HG03097 (cell line): ENCODE results near the gene CRYBB1.
"Not testable (repeated sequence)": the region's sequence is repeated elsewhere in the genome, so short reads cannot be mapped to it uniquely, and the experiment has no call there.

Source experiments
- ATAC-seq: cut with Tn5 transposase; IDR thresholded peaks from one replicate; pipeline ENCODE4 v1.9.1; 2021; ENCODE audit not compliant: unreplicated experiment, low FRiP score

CRYBB1 gene

GRCh38 chr22:26642465-26643417 is 24.9 kb upstream of the CRYBB1 start:
- ATAC-seq, result no peak

GRCh38 chr22:26636296-26636695 is 18.5 kb upstream of the CRYBB1 start:
- no peak for ATAC-seq

GRCh38 chr22:26635117-26635516 is 17.3 kb upstream of the CRYBB1 start:
- ATAC-seq, result no peak

GRCh38 chr22:26634189-26634588 is 16.4 kb upstream of the CRYBB1 start:
- no peak for ATAC-seq

GRCh38 chr22:26632422-26633155 is 14.8 kb upstream of the CRYBB1 start:
- ATAC-seq, result no peak

GRCh38 chr22:26631282-26631681 is 13.5 kb upstream of the CRYBB1 start:
- ATAC-seq, result no peak

- ATAC-seq, result no peak
These were observed 12.3 kb upstream of the CRYBB1 start for GRCh38 chr22:26629988-26630761.

GRCh38 chr22:26624803-26625202 is 7.0 kb upstream of the CRYBB1 start:
- no peak for ATAC-seq

- ATAC-seq, result no peak
These were observed 6.2 kb upstream of the CRYBB1 start for GRCh38 chr22:26623984-26624383.

GRCh38 chr22:26621663-26622062 is 3.8 kb upstream of the CRYBB1 start, which contains the start of gene CRYBA4:
CRYBA4 (plus strand) TSS chr22:26621963; CDS start chr22:26622597, 634 bp downstream.
- no peak for ATAC-seq

GRCh38 chr22:26620197-26620596 is 2.4 kb upstream of the CRYBB1 start:
- ATAC-seq, result no peak

GRCh38 chr22:26619510-26619909 is 1.7 kb upstream of the CRYBB1 start:
- no peak for ATAC-seq

GRCh38 chr22:26618455-26618854 is 628 bp upstream of the CRYBB1 start:
- no peak for ATAC-seq

GRCh38 chr22:26616650-26617049 is 1.2 kb downstream of the CRYBB1 start:
- no peak for ATAC-seq

GRCh38 chr22:26615830-26616435 is 1.9 kb downstream of the CRYBB1 start:
- no peak for ATAC-seq

- ATAC-seq, result no peak
These were observed 2.7 kb downstream of the CRYBB1 start for GRCh38 chr22:26615149-26615548.

- no peak for ATAC-seq
These were observed 3.5 kb downstream of the CRYBB1 start for GRCh38 chr22:26614322-26614721.

GRCh38 chr22:26613753-26614152 is 4.1 kb downstream of the CRYBB1 start:
- not testable (repeated sequence) for ATAC-seq

- ATAC-seq, result no peak
These were observed 5.2 kb downstream of the CRYBB1 start for GRCh38 chr22:26612652-26613051.

GRCh38 chr22:26610996-26611395 is 6.8 kb downstream of the CRYBB1 start:
- no peak for ATAC-seq
